Peyer's patch (tissue), 4 donors: ENCODE measurements around the gene KDM2B. TPM values are rescaled to one million over a fixed set of nuclear protein-coding genes. Genes with fewer than 3 reads are reported as not detected.
A peak's percentile ranks its signal among the peaks of the same experiment; 100 is the strongest.

Experiments used
- DNase-seq, 3 donors: peaks; one replicate each; pipeline ENCODE4 v3.0.0-alpha.2; 2017 to 2019
- H3K27ac ChIP-seq, 4 donors: fragments of 200-600 bp; sonication (generic); one replicate each; pipeline ENCODE4 v1.5.1; 2016 to 2019
- H3K27me3 ChIP-seq, 2 donors: fragments of 200-600 bp; sonication (generic); one replicate each; pipeline ENCODE4 v1.5.1; 2019
- H3K36me3 ChIP-seq, 3 donors: fragments of 200-600 bp; sonication (generic); one replicate each; pipeline ENCODE4 v1.5.1; 2016 to 2019
- H3K4me1 ChIP-seq, 4 donors: fragments of 200-600 bp; sonication (generic); one replicate each; pipeline ENCODE4 v1.5.1; 2016 to 2019
- H3K4me3 ChIP-seq, 4 donors: fragments of 200-600 bp; sonication (generic); 1 replicate in 3 of 4; 2 replicates in 1 of 4; pipeline ENCODE4 v1.5.1; 2016 to 2019; ENCODE audit warnings: mild to moderate bottlenecking in 1 of 4
- H3K9me3 ChIP-seq, 4 donors: fragments of 200-600 bp; sonication (generic); one replicate each; pipeline ENCODE4 v1.5.1; 2016 to 2019; ENCODE audit warnings: mild to moderate bottlenecking in 1 of 4
- CTCF ChIP-seq, 6 experiments: fragments of 450-650 bp in 4 of 6; fragments of 200-600 bp in 2 of 6; sonication (generic) in 1 of 6; IDR thresholded peaks; one replicate each; pipeline ENCODE4 v1.5.1; 2017 to 2019; ENCODE audit warnings: antibody characterized with exemption in 6 of 6, mild to moderate bottlenecking in 3 of 6, moderate library complexity in 1 of 6
- POLR2A ChIP-seq, 2 donors: fragments of 450-650 bp; IDR thresholded peaks; one replicate each; pipeline ENCODE4 v1.5.1; 2017; ENCODE audit warnings: antibody characterized with exemption in 2 of 2, mild to moderate bottlenecking in 2 of 2, moderate library complexity in 2 of 2
- total RNA-seq, 4 donors: library from RNA; depleted of rRNA; stranded (reverse); fragments of >200 nt; gene quantifications; one replicate each; pipeline ENCODE4 v1.1.0, GENCODE V29; 2016

The KDM2B gene
- total RNA-seq, 4 donors from 2014 or later: 10.0 to 115 (median 33.7) TPM

GRCh38 chr12:121538699-121539061 lies 42.1 kb downstream of the KDM2B start:
- no peaks in the 10 kb centered on the region for H3K9me3 ChIP-seq
- TF ChIP-seq CTCF (IDR thresholded peaks at IDR 0.05): no peak
- TF ChIP-seq POLR2A (IDR thresholded peaks at IDR 0.05): no peak
- no peaks in the 10 kb centered on the region for H3K27me3 ChIP-seq
- H3K4me1 ChIP-seq: peaks cover 4 to 28% (median 20%) of the 10 kb centered on the region in 4 donors
- H3K36me3 ChIP-seq: no peaks in the 10 kb centered on the region
- DNase-seq: no peak
- H3K27ac ChIP-seq: peak overlapping the region in 2 of 4 donors; percentile 86 to 98
- no peak overlapping the region for H3K4me3 ChIP-seq

- H3K4me1 ChIP-seq: peaks cover 4 to 31% (median 20%) of the 10 kb centered on the region in 4 donors
- H3K9me3 ChIP-seq: no peaks in the 10 kb centered on the region
- TF ChIP-seq POLR2A (IDR thresholded peaks at IDR 0.05): no peak
- TF ChIP-seq CTCF (IDR thresholded peaks at IDR 0.05): no peak
- no peaks in the 10 kb centered on the region for H3K36me3 ChIP-seq
- H3K4me3 ChIP-seq: peak overlapping the region; percentile 65 to 78 (median 68)
- no peak for DNase-seq
- H3K27ac ChIP-seq: peak overlapping the region; percentile 81 to 98 (median 88)
- H3K27me3 ChIP-seq: no peaks in the 10 kb centered on the region
Observed at GRCh38 chr12:121537814-121538698, 42.8 kb downstream of the KDM2B start.

- Histone ChIP-seq H3K9me3 (no peaks in the 10 kb centered on the region), H3K27me3 (no peaks in the 10 kb centered on the region), H3K4me1 (peaks cover 4 to 31% (median 22%) of the 10 kb centered on the region in 4 donors), H3K36me3 (no peaks in the 10 kb centered on the region), H3K27ac (peak overlapping the region; percentile 81 to 98 (median 88)), H3K4me3 (peak overlapping the region; percentile 65 to 78 (median 68))
- peak; percentile 23 to 31 for TF ChIP-seq POLR2A (IDR thresholded peaks at IDR 0.05)
- no peak for TF ChIP-seq CTCF (IDR thresholded peaks at IDR 0.05)
- peak; percentile 82 to 95 (median 93) for DNase-seq
Observed at GRCh38 chr12:121536899-121537813, 43.7 kb downstream of the KDM2B start.

GRCh38 chr12:121536054-121536898 lies 44.5 kb downstream of the KDM2B start:
- Histone ChIP-seq H3K4me3 (peak overlapping the region; percentile 65 to 78 (median 68)), H3K27me3 (no peaks in the 10 kb centered on the region), H3K27ac (peak overlapping the region; percentile 81 to 98 (median 88)), H3K4me1 (peaks cover 4 to 31% (median 22%) of the 10 kb centered on the region in 4 donors), H3K9me3 (no peaks in the 10 kb centered on the region), H3K36me3 (no peaks in the 10 kb centered on the region)
- no peak for TF ChIP-seq POLR2A (IDR thresholded peaks at IDR 0.05)
- TF ChIP-seq CTCF (IDR thresholded peaks at IDR 0.05): no peak
- peak; percentile 78 to 97 (median 95) for DNase-seq
